ENCODE data around the gene FAIM2. TPM values are rescaled to one million over a fixed set of nuclear protein-coding genes. Genes with fewer than 3 reads are reported as not detected.
A peak's percentile ranks its signal among the peaks of the same experiment; 100 is the strongest.

Gene FAIM2
- polyA plus RNA-seq, 3 donors from 2014 or later: 0.77 to 1.8 TPM; not detected in 1

- Mint-ChIP-seq H3K4me1 (peaks cover 34 to 35% of the 10 kb centered on the region in 2 donors), H3K27ac (peak overlapping the region in 1 of 6 donors; percentile 79), H3K27me3 (ENCODE audit: low read depth in 3 of 3) (peaks cover 0 to 11% (median 5%) of the 10 kb centered on the region in 3 donors), H3K36me3 (peaks cover 0 to 3% (median 0%) of the 10 kb centered on the region in 3 donors), H3K4me3 (no peak overlapping the region), H3K9me3 (no peaks in the 10 kb centered on the region)
- no peak for DNase-seq
These were observed 77.7 kb downstream of the FAIM2 start for GRCh38 chr12:49825971-49826421.

DNA sequence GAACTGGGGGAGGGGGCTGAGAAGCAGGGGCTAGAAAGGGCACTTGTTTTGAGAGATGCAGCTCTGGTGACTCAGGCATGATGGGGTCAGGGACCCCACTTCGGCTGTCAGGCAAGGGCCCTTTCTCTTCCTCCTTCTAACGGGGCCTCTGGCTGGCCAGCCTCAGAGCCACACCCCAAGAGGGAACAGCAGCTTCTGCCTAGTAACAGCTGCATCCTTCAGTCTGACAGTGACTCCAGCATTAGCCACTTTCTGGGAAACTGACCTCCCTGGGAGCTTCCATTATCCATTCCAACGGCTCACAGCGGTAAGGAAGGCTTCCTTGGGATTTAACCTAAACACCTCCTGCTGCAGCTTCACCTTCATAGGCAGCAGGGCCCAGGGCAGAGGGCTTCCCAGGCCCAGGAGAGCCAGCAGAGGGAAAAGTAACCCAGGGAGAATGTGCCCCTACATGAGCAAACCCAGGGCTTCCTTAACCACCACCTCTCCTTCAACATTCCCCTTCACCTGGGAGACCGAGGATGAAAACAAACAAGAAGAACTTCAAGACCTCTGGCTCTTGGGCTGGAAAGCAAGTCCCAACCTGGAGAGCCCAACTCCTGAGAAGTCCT lies 78.2 kb downstream of the FAIM2 start:
- H3K9me3 Mint-ChIP-seq: no peaks in the 10 kb centered on the region
- peaks cover 0 to 11% (median 5%) of the 10 kb centered on the region in 3 donors for H3K27me3 Mint-ChIP-seq (ENCODE audit: low read depth in 3 of 3)
- peaks cover 38 to 39% of the 10 kb centered on the region in 2 donors for H3K4me1 Mint-ChIP-seq
- H3K4me3 Mint-ChIP-seq: no peak overlapping the region
- peak overlapping the region in 3 of 6 donors; percentile 17 to 49 (median 22) for H3K27ac Mint-ChIP-seq
- no peak for DNase-seq
- peaks cover 0 to 3% (median 0%) of the 10 kb centered on the region in 3 donors for H3K36me3 Mint-ChIP-seq

DNA sequence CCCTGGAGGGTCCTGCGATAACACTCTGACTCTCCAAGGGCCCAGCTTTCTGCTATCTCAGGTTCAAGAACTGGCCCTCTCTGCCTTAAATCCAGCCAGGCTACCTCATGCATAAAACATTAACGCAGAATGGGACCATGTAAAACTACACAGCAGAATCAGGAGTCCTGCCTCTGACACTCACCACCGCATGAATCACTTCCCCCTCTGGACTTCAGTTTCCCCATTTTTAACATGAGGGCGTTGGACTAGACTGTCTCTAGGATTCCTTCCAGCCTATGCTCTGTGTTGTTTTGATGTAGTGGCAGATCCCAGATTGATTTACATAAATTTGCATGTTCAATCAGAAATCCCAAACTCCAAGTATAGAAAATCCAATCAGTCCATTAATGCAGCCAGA lies 78.8 kb downstream of the FAIM2 start:
- Mint-ChIP-seq H3K36me3 (peaks cover 0 to 3% (median 0%) of the 10 kb centered on the region in 3 donors), H3K4me3 (no peak overlapping the region), H3K9me3 (no peaks in the 10 kb centered on the region), H3K4me1 (peaks cover 38 to 39% of the 10 kb centered on the region in 2 donors), H3K27ac (peak overlapping the region in 3 of 6 donors; percentile 4 to 49 (median 22)), H3K27me3 (ENCODE audit: low read depth in 3 of 3) (peaks cover 0 to 11% (median 5%) of the 10 kb centered on the region in 3 donors)
- no peak for DNase-seq

DNA sequence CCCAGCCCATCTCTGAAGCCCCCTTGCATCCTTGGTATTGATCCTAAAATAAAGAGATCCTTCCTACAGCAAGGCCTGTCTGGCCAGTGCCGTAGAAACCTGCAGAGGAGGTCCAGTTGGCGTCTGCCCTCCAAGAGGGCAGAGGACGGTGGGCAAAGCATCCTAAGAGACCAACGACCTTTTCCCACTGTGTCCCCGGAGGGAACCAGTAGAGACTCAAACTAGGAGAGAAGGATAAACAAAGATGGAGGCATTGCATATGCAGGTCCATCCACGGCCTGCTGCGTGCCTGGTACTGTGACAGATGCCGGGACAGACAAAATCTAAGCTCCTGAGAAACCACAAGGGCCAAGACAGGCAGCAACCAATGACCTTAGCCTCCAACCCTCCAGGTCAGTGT lies 79.3 kb downstream of the FAIM2 start:
- Mint-ChIP-seq H3K4me1 (peaks cover 42 to 43% of the 10 kb centered on the region in 2 donors), H3K9me3 (no peaks in the 10 kb centered on the region), H3K27ac (peak overlapping the region in 1 of 6 donors; percentile 72), H3K27me3 (ENCODE audit: low read depth in 3 of 3) (peaks cover 0 to 11% (median 5%) of the 10 kb centered on the region in 3 donors), H3K4me3 (no peak overlapping the region), H3K36me3 (peaks cover 0 to 3% (median 0%) of the 10 kb centered on the region in 3 donors)
- DNase-seq: no peak

GRCh38 chr12:49823951-49824350 lies 79.7 kb downstream of the FAIM2 start:
- Mint-ChIP-seq H3K27me3 (ENCODE audit: low read depth in 3 of 3) (peaks cover 0 to 11% (median 5%) of the 10 kb centered on the region in 3 donors), H3K27ac (peak overlapping the region in 1 of 6 donors; percentile 31), H3K4me3 (no peak overlapping the region), H3K4me1 (peaks cover 39 to 40% of the 10 kb centered on the region in 2 donors), H3K36me3 (peaks cover 0 to 3% (median 0%) of the 10 kb centered on the region in 3 donors), H3K9me3 (no peaks in the 10 kb centered on the region)
- no peak for DNase-seq

DNA sequence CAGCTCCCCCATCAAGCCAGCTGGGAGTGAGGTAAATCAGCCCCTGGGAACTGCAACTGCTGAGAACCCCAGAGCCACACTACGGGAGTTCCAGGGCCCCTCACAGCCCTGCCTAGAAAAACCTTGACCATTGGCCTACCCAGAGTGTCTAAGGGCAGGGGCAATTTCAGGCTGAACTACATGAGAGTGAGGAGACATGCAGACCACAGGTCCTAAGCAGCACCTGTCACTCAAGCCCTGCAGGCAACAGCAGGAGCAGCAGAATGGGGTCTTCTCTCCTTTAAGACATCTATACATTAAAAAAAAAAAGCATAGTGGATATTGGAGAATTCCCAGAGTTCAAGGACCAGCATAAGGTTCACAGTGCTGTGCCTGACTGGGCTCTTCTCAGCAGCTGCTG lies 80.3 kb downstream of the FAIM2 start:
- DNase-seq: no peak
- Mint-ChIP-seq H3K27ac (no peak overlapping the region), H3K4me1 (peaks cover 33 to 34% of the 10 kb centered on the region in 2 donors), H3K36me3 (peaks cover 0 to 3% (median 0%) of the 10 kb centered on the region in 3 donors), H3K4me3 (no peak overlapping the region), H3K9me3 (no peaks in the 10 kb centered on the region), H3K27me3 (ENCODE audit: low read depth in 3 of 3) (peaks cover 0 to 6% (median 1%) of the 10 kb centered on the region in 3 donors)

DNA sequence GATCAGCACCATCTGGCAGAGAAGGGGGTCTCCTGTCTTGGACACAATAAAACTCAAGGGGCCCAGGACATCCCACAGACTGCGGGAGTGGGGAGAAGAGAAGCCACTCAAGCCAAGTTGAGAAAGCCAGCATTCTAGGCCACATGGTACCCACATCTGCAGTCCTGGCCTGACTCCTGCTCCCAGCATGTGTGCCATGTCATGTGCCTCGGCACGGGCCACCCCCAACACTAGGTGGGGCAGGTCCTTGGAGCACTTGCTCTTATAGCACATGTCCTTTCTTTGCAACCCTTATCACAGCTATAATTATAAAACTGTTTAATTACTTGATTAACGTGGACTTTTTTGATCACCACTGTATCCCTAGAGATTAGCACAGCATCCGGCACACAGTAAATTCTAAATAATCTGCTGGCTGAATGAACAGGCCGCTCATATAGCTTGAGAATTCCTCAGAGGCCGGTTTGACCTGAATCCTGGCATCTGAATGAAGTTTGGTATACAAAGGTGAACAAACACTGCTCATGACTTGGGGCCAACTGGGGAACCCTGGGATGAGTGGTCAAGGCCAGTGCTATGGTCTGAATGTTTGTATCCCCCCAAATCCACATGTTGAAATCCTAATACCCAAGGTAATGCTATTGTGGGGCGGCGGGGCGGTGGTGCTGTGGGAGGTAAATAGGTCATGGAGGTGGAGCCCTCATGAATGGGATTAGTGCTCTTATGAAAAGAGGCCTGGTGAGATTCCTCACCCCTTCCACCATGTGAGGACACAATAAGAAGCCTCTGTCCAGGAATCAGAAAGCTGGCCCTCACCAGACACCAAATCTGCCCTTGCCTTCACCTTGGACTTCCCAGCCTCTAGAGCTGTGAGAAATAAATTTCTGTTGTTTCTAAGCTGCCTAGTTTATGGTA lies 82.1 kb downstream of the FAIM2 start:
- H3K4me3 Mint-ChIP-seq: no peak overlapping the region
- H3K27me3 Mint-ChIP-seq (ENCODE audit: low read depth in 3 of 3): peaks cover 0 to 4% (median 0%) of the 10 kb centered on the region in 3 donors
- no peak for DNase-seq
- no peaks in the 10 kb centered on the region for H3K9me3 Mint-ChIP-seq
- peaks cover 0 to 3% (median 0%) of the 10 kb centered on the region in 3 donors for H3K36me3 Mint-ChIP-seq
- peaks cover 24 to 26% of the 10 kb centered on the region in 2 donors for H3K4me1 Mint-ChIP-seq
- no peak overlapping the region for H3K27ac Mint-ChIP-seq

DNA sequence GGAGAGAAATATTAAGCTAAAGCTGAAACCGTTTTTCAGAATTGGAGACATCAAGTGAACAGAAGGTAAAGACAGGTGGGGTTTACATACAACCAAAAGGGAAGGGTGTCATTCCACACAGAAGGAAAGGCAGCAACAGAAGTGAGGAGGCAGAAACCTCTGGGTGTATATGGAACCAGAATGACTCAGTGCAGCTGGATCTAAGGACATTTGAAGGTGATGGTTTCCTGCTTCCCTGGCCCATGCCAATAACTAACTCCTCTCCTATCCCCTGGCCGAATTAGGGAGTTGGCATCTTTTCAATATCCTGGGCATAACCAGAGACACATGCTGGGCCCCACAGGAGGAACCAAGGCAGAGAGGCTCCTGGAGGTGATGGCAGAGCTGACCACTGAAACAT lies 83.9 kb downstream of the FAIM2 start:
- peak overlapping the region in 2 of 6 donors; percentile 8 to 10 for H3K27ac Mint-ChIP-seq
- H3K4me3 Mint-ChIP-seq: no peak overlapping the region
- H3K36me3 Mint-ChIP-seq: peaks cover 5 to 9% (median 6%) of the 10 kb centered on the region in 3 donors
- no peak for DNase-seq
- peaks cover 22 to 25% of the 10 kb centered on the region in 2 donors for H3K4me1 Mint-ChIP-seq
- H3K27me3 Mint-ChIP-seq (ENCODE audit: low read depth in 3 of 3): peaks cover 0 to 5% (median 0%) of the 10 kb centered on the region in 3 donors
- H3K9me3 Mint-ChIP-seq: no peaks in the 10 kb centered on the region

DNA sequence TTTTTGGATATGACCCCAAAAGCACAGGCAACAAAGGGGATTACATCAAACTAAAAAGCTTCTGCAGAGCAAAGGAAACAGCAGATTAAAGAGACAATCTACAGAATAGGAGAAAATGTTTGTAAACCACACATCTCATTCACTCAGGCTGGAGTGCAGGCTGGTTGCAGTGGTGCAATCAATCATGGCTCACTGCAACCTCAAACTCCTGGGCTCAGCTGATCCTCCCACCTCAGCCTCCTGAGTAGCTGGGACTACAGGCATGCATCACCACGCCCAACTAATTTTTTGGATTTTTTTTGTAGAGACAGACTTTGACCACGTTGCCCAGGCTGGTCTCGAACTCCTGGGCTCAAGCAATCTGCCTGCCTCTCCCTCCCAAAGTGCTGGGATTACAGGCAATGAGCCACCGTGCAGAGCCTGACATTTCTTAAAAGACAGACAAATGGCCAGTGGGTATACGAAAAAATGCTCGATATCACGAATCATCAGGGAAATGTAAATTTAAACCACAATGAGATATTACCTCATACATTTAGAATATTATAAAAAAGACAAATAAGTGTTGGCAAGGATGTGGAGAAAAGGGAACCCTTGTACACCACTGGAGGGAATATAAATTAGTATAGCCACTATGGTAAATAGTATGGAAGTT lies 85.3 kb downstream of the FAIM2 start:
- Mint-ChIP-seq H3K36me3 (peaks cover 9 to 10% (median 9%) of the 10 kb centered on the region in 3 donors), H3K27ac (no peak overlapping the region), H3K9me3 (no peaks in the 10 kb centered on the region), H3K4me3 (no peak overlapping the region), H3K4me1 (peaks cover 22 to 25% of the 10 kb centered on the region in 2 donors), H3K27me3 (ENCODE audit: low read depth in 3 of 3) (peaks cover 0 to 5% (median 0%) of the 10 kb centered on the region in 3 donors)
- DNase-seq: no peak

Other genes starting within 250 kb of the FAIM2 start
- 10 to 100 TPM; 11.0 to 22.7 (median 12.6) TPM for gene FMNL3, start 196.5 kb downstream of the FAIM2 start, polyA plus RNA-seq
- 1,000 to 10,000 TPM in 2 of 3 donors, 100 to 1,000 TPM in 1; 982 to 1,961 (median 1,202) TPM for gene TMBIM6, start 162.3 kb downstream of the FAIM2 start, polyA plus RNA-seq
- gene NCKAP5L, start 75.5 kb downstream of the FAIM2 start, polyA plus RNA-seq: 1 to 10 TPM in 2 of 3 donors, not detected in 1; 1.0 to 5.6 TPM
- 1 to 10 TPM; 3.0 to 5.1 (median 4.5) TPM for gene BCDIN3D, start 60.8 kb downstream of the FAIM2 start, polyA plus RNA-seq
- gene AQP2, start 46.8 kb upstream of the FAIM2 start, polyA plus RNA-seq: not detected
- not detected for gene AQP5, start 58.0 kb upstream of the FAIM2 start, polyA plus RNA-seq
- not detected for gene AQP6, start 69.0 kb upstream of the FAIM2 start, polyA plus RNA-seq
- gene RACGAP1, start 121.6 kb upstream of the FAIM2 start, polyA plus RNA-seq: 10 to 100 TPM; 11.6 to 20.9 (median 12.4) TPM
- gene ASIC1, start 153.7 kb upstream of the FAIM2 start, polyA plus RNA-seq: not detected
- gene SMARCD1, start 181.4 kb upstream of the FAIM2 start, polyA plus RNA-seq: 10 to 100 TPM; 14.2 to 22.4 (median 15.5) TPM
- under 1 TPM in 1 of 3 donors, not detected in 2; 0.07 TPM for gene GPD1, start 200.1 kb upstream of the FAIM2 start, polyA plus RNA-seq
- 100 to 1,000 TPM; 191 to 270 (median 256) TPM for gene COX14, start 208.3 kb upstream of the FAIM2 start, polyA plus RNA-seq